Testis (tissue), 3 donors: Measurements from ENCODE around the gene TMEM151A. TPM values are rescaled to one million over a fixed set of nuclear protein-coding genes. Genes with fewer than 3 reads are reported as not detected.
A peak's percentile ranks its signal among the peaks of the same experiment; 100 is the strongest.

Experiments used
- DNase-seq: peaks from one replicate; pipeline ENCODE4 v3.0.0-alpha.2; 2019
- H3K27ac ChIP-seq, 2 donors: fragments of 200-600 bp; sonication (generic); one replicate each; pipeline ENCODE4 v1.5.1; 2019
- H3K27me3 ChIP-seq: fragments of 200-600 bp; sonication (generic); one replicate; pipeline ENCODE4 v1.5.1; 2019
- H3K36me3 ChIP-seq: fragments of 200-600 bp; sonication (generic); one replicate; pipeline ENCODE4 v1.5.1; 2017; ENCODE audit warnings: low read depth; ENCODE audit errors: missing control alignments
- H3K4me1 ChIP-seq: fragments of 200-600 bp; sonication (generic); one replicate; pipeline ENCODE4 v1.5.1; 2019
- H3K4me3 ChIP-seq, 2 donors: fragments of 200-600 bp; sonication (generic); one replicate each; pipeline ENCODE4 v1.5.1; 2017 to 2019
- H3K9me3 ChIP-seq: fragments of 200-600 bp; sonication (generic); one replicate; pipeline ENCODE4 v1.5.1; 2017
- CTCF ChIP-seq, 3 experiments: fragments of 450-650 bp in 2 of 3; fragments of 200-600 bp in 1 of 3; sonication (generic) in 1 of 3; IDR thresholded peaks; one replicate each; pipeline ENCODE4 v1.5.1; 2016 to 2019; ENCODE audit warnings: antibody characterized with exemption in 3 of 3, mild to moderate bottlenecking in 2 of 3, moderate library complexity in 1 of 3
- POLR2A ChIP-seq: fragments of 450-650 bp; IDR thresholded peaks from one replicate; pipeline ENCODE4 v1.6.1; 2017; ENCODE audit warnings: antibody characterized with exemption, mild to moderate bottlenecking, moderate library complexity
- WGBS, 2 donors: methylation state at CpG; one replicate each; pipeline ENCODE4 v1.1.5; 2018; 5-methylcytosine and 5-hydroxymethylcytosine counted together
- intact Hi-C: fragments of 100-400 bp; cut with DNase I; formaldehyde crosslinking; loops from one replicate; pipeline ENCODE4 v1.15.1; 2023; ENCODE audit warnings: low total_unique reads
- polyA plus RNA-seq: library from polyadenylated mRNA; stranded (reverse); fragments of 350-450 nt; fragmentation: Illumina TruSeq; extraction: RNeasy Lipid Tissue Mini Kit (QIAGEN cat#74804); gene quantifications from one replicate; pipeline ENCODE4 v1.2.3, GENCODE V29; 2014; ENCODE audit warnings: low read depth, low replicate concordance; ENCODE audit not compliant: insufficient read depth
- total RNA-seq, 2 donors: library from RNA; depleted of rRNA; stranded (reverse); fragments of >200 nt; gene quantifications; one replicate each; pipeline ENCODE4 v1.2.3, GENCODE V29; 2016

TMEM151A gene
- total and polyA plus RNA-seq, 3 donors from 2014 or later: 0.90 to 1.7 (median 1.4) TPM

DNA sequence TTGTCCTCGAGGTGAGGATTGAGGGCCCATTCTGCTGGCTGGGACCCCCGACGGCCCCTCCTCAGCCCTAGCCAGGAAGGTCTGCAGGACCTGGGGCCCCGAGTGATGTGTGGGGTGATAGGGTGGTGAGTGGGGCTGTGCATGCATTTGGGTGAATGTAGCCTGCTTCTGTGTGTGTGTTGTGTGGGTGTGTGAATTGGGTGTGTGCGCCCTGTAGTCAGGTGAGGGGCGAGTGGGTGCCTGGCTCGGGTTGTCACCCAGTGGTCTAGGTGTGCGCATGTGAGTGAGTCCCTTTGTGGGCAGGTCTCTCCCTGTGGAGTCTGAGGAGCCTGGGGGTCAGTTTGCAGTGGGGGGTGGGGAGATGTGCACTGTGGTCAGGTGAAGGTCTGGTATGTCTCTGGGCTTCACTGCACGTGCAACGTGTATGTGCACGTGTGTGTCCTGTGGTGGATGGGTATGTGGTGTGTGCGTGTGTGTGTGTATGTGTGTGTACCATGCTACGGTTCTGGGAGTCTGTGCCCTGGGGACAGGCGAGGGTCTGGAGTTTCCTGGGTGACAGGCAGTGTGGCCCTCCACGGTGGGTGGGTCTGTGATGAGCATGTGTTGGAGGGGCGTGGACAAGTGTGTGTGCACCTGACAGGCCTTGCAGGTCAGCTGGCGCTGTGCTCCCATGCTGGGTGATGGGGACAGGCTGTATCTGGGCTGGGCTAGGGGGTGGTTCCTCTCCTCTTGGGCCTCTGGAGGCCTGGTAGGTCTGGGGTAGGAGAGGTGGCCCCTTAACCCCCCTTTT is 1.0 kb downstream of the TMEM151A start:
- DNase-seq: no peak
- 27 to 44% methylated on average over 11 to 17 of the region's 17 CpGs for WGBS, 2 donors
- Histone ChIP-seq H3K36me3 (no peaks in the 10 kb centered on the region), H3K4me1 (peaks cover 18% of the 10 kb centered on the region), H3K9me3 (no peaks in the 10 kb centered on the region), H3K27ac (no peak overlapping the region), H3K27me3 (no peaks in the 10 kb centered on the region), H3K4me3 (no peak overlapping the region)
- intact Hi-C loops: no loop called here
- TF ChIP-seq CTCF (IDR thresholded peaks at IDR 0.05): no peak

GRCh38 chr11:66293352-66293751 is 1.7 kb downstream of the TMEM151A start:
- no peaks in the 10 kb centered on the region for H3K9me3 ChIP-seq
- intact Hi-C loops: no loop called here
- TF ChIP-seq CTCF (IDR thresholded peaks at IDR 0.05) (no peak), POLR2A (no peak)
- peaks cover 12% of the 10 kb centered on the region for H3K4me1 ChIP-seq
- 56 to 73% methylated on average over 4 of the region's 4 CpGs for WGBS, 2 donors
- H3K36me3 ChIP-seq: no peaks in the 10 kb centered on the region
- H3K27ac ChIP-seq: no peak overlapping the region
- H3K4me3 ChIP-seq: no peak overlapping the region
- no peaks in the 10 kb centered on the region for H3K27me3 ChIP-seq
- no peak for DNase-seq

- H3K9me3 ChIP-seq: no peaks in the 10 kb centered on the region
- H3K4me3 ChIP-seq: peak overlapping the region; percentile 15 to 26
- TF ChIP-seq CTCF (IDR thresholded peaks at IDR 0.05): no peak
- no peak for TF ChIP-seq POLR2A
- H3K4me1 ChIP-seq: peaks cover 12% of the 10 kb centered on the region
- no peak overlapping the region for H3K27ac ChIP-seq
- no peaks in the 10 kb centered on the region for H3K36me3 ChIP-seq
- intact Hi-C loops: no loop called here
- H3K27me3 ChIP-seq: no peaks in the 10 kb centered on the region
- 68 to 74% methylated on average over 5 to 30 of the region's 30 CpGs for WGBS, 2 donors
- DNase-seq: no peak
These were observed 2.3 kb downstream of the TMEM151A start for GRCh38 chr11:66293777-66294625.

- peaks cover 8% of the 10 kb centered on the region for H3K4me1 ChIP-seq
- 64 to 74% methylated on average over 13 to 114 of the region's 123 CpGs for WGBS, 2 donors
- intact Hi-C loops: no loop called here
- no peaks in the 10 kb centered on the region for H3K9me3 ChIP-seq
- DNase-seq: no peak
- H3K36me3 ChIP-seq: no peaks in the 10 kb centered on the region
- H3K4me3 ChIP-seq: peak overlapping the region; percentile 15 to 26
- no peak overlapping the region for H3K27ac ChIP-seq
- TF ChIP-seq CTCF (IDR thresholded peaks at IDR 0.05) (no peak), POLR2A (no peak)
- H3K27me3 ChIP-seq: no peaks in the 10 kb centered on the region
These were observed 3.2 kb downstream of the TMEM151A start for GRCh38 chr11:66294626-66295620.
